ENCODE data around the gene CDKAL1.

DNA sequence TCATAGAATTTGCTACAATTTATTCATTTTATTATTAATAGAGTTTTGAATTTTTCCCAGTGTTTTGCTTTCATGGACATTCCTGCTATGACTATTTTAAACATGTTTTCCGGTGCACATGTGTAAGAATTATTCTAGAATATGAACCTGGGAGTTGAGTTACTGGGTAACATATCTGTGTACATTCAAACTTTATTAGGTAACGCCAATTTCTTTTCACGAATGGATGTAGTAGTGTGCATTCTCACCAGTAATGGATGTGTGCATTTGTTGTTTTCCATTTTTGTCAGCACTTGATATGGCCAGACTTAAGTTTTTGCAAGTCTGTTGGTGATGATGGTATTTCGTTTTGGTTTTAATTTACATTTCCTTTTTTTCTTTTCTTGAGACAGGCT is 118.8 kb downstream of the CDKAL1 start:
- TF ChIP-seq CTCF (IDR thresholded peaks at IDR 0.05) (no peak), CREB1 (CRISPR knock-in tag; IDR thresholded peaks at IDR 0.05) (no peak), PRDM15 (CRISPR knock-in tag; IDR thresholded peaks at IDR 0.05) (no peak), NR3C1 (CRISPR knock-in tag; conservative IDR thresholded peaks at IDR 0.05; ENCODE audit: low read depth) (no peak), MYBL2 (CRISPR knock-in tag; IDR thresholded peaks at IDR 0.05) (no peak), MLX (CRISPR knock-in tag; IDR thresholded peaks at IDR 0.05) (no peak), MXD4 (CRISPR knock-in tag; IDR thresholded peaks at IDR 0.05; ENCODE audit: borderline replicate concordance) (no peak), ATF1 (CRISPR knock-in tag; IDR thresholded peaks at IDR 0.05) (no peak), CDX4 (CRISPR knock-in tag; IDR thresholded peaks at IDR 0.05; ENCODE audit: borderline replicate concordance) (no peak), SOX15 (CRISPR knock-in tag; IDR thresholded peaks at IDR 0.05) (no peak), ELF4 (CRISPR knock-in tag; IDR thresholded peaks at IDR 0.05; ENCODE audit: low read depth) (no peak), FOXJ3 (CRISPR knock-in tag; IDR thresholded peaks at IDR 0.05; ENCODE audit: borderline replicate concordance) (no peak)
- TF ChIP-seq, protein P1, sequence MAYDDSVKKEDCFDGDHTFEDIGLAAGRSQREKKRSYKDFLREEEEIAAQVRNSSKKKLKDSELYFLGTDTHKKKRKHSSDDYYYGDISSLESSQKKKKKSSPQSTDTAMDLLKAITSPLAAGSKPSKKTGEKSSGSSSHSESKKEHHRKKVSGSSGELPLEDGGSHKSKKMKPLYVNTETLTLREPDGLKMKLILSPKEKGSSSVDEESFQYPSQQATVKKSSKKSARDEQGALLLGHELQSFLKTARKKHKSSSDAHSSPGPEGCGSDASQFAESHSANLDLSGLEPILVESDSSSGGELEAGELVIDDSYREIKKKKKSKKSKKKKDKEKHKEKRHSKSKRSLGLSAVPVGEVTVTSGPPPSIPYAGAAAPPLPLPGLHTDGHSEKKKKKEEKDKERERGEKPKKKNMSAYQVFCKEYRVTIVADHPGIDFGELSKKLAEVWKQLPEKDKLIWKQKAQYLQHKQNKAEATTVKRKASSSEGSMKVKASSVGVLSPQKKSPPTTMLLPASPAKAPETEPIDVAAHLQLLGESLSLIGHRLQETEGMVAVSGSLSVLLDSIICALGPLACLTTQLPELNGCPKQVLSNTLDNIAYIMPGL (CRISPR knock-in tag; IDR thresholded peaks at IDR 0.05): no peak
- TF ChIP-seq, protein P2, sequence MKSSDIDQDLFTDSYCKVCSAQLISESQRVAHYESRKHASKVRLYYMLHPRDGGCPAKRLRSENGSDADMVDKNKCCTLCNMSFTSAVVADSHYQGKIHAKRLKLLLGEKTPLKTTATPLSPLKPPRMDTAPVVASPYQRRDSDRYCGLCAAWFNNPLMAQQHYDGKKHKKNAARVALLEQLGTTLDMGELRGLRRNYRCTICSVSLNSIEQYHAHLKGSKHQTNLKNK (CRISPR knock-in tag; IDR thresholded peaks at IDR 0.05): no peak
